CD14-positive monocyte (primary cell): ENCODE measurements around the gene ATL1. TPM values are rescaled to one million over a fixed set of nuclear protein-coding genes. Genes with fewer than 3 reads are reported as not detected.

Source experiments
- DNase-seq, 3 donors: peaks; one replicate each; pipeline ENCODE4 v3.0.0-alpha.2; 2011 to 2022
- H2AFZ ChIP-seq: 2 replicates; pipeline ENCODE4 v1.6.0; 2012; ENCODE audit warnings: mild to moderate bottlenecking, low read depth, low read length, inconsistent platforms; ENCODE audit not compliant: insufficient read depth, poor library complexity, severe bottlenecking
- H3K27ac ChIP-seq, 2 donors: 1 replicate in 1 of 2; 2 replicates in 1 of 2; pipeline ENCODE4 v1.5.1; 2012 to 2013; ENCODE audit warnings: low read length in 2 of 2, control low read depth in 1 of 2, inconsistent platforms in 1 of 2, low read depth in 1 of 2, mild to moderate bottlenecking in 1 of 2
- H3K27me3 ChIP-seq, 2 donors: one replicate each; pipeline versions ENCODE4 v1.6.0 to v1.6.1; 2011 to 2013; ENCODE audit warnings: low read length in 2 of 2; ENCODE audit not compliant: control insufficient read depth in 2 of 2, insufficient read depth in 2 of 2
- H3K36me3 ChIP-seq, 2 donors: replicated peaks in 1 of 2; 1 replicate in 1 of 2; 2 replicates in 1 of 2; pipeline versions ENCODE4 v1.5.1 to v1.6.1; 2012 to 2013; ENCODE audit warnings: low read length in 2 of 2, control low read depth in 1 of 2, inconsistent platforms in 1 of 2, mild to moderate bottlenecking in 1 of 2; ENCODE audit not compliant: insufficient read depth in 2 of 2, control insufficient read depth in 1 of 2
- H3K4me1 ChIP-seq, 2 donors: 1 replicate in 1 of 2; 2 replicates in 1 of 2; pipeline versions ENCODE4 v1.5.1 to v1.6.1; 2012 to 2013; ENCODE audit warnings: low read length in 2 of 2, control low read depth in 1 of 2, inconsistent platforms in 1 of 2, mild to moderate bottlenecking in 1 of 2, moderate library complexity in 1 of 2; ENCODE audit not compliant: insufficient read depth in 2 of 2, control insufficient read depth in 1 of 2
- H3K4me2 ChIP-seq: replicated peaks from 2 replicates; pipeline ENCODE3; 2012; ENCODE audit warnings: low read length, moderate library complexity, mild to moderate bottlenecking; ENCODE audit not compliant: poor library complexity, severe bottlenecking; ENCODE audit errors: extremely low read depth
- H3K4me3 ChIP-seq, 3 experiments: fragments of 200-600 bp in 1 of 3; sonication (generic) in 1 of 3; replicated peaks in 1 of 3; 1 replicate in 2 of 3; 2 replicates in 1 of 3; pipeline ENCODE4 v1.5.1; 2011 to 2013; ENCODE audit warnings: low read length in 3 of 3, mild to moderate bottlenecking in 3 of 3, control low read depth in 2 of 3, low read depth in 2 of 3, inconsistent platforms in 1 of 3, moderate library complexity in 1 of 3
- H3K79me2 ChIP-seq: 2 replicates; pipeline ENCODE4 v1.6.0; 2012; ENCODE audit warnings: mild to moderate bottlenecking, control low read depth, inconsistent platforms, low read length, moderate library complexity; ENCODE audit not compliant: insufficient read depth
- H3K9ac ChIP-seq: 2 replicates; pipeline ENCODE4 v1.6.0; 2017; ENCODE audit warnings: low read length, mild to moderate bottlenecking; ENCODE audit not compliant: insufficient read depth, poor library complexity, severe bottlenecking
- H3K9me3 ChIP-seq, 2 donors: replicated peaks in 1 of 2; 1 replicate in 1 of 2; 2 replicates in 1 of 2; pipeline versions ENCODE4 v1.5.1 to v1.6.1; 2012 to 2013; ENCODE audit warnings: low read length in 2 of 2, control low read depth in 1 of 2; ENCODE audit not compliant: control insufficient read depth in 1 of 2, insufficient read depth in 1 of 2
- H4K20me1 ChIP-seq: 2 replicates; pipeline ENCODE4 v1.6.0; 2012; ENCODE audit warnings: mild to moderate bottlenecking, low read length, control low read depth, moderate library complexity; ENCODE audit not compliant: insufficient read depth
- H3K27ac Mint-ChIP-seq, 7 donors: one replicate each; pipeline ENCODE4 v1.8.0; 2020; ENCODE audit warnings: mild to moderate bottlenecking in 7 of 7, mixed read lengths in 7 of 7, moderate library complexity in 6 of 7, inconsistent platforms in 2 of 7
- H3K27me3 Mint-ChIP-seq, 3 donors: one replicate each; pipeline ENCODE4 v1.8.0; 2021 to 2022; ENCODE audit warnings: low read depth in 3 of 3, mild to moderate bottlenecking in 3 of 3, mixed read lengths in 3 of 3, moderate library complexity in 3 of 3, inconsistent platforms in 1 of 3
- H3K36me3 Mint-ChIP-seq, 2 donors: one replicate each; pipeline ENCODE4 v1.8.0; 2020; ENCODE audit warnings: mixed read lengths in 2 of 2, inconsistent platforms in 1 of 2, mild to moderate bottlenecking in 1 of 2
- H3K4me1 Mint-ChIP-seq: one replicate; pipeline ENCODE4 v1.8.0; 2020; ENCODE audit warnings: mild to moderate bottlenecking, mixed read lengths
- H3K4me3 Mint-ChIP-seq, 2 donors: one replicate each; pipeline ENCODE4 v1.8.0; 2020; ENCODE audit warnings: mild to moderate bottlenecking in 2 of 2, mixed read lengths in 2 of 2, moderate library complexity in 1 of 2
- H3K9me3 Mint-ChIP-seq, 7 donors: one replicate each; pipeline ENCODE4 v1.8.0; 2020 to 2022; ENCODE audit warnings: mixed read lengths in 7 of 7, mild to moderate bottlenecking in 6 of 7, moderate library complexity in 6 of 7, inconsistent platforms in 2 of 7
- intact Hi-C, 2 donors: fragments of 100-400 bp; cut with micrococcal nuclease; formaldehyde crosslinking; loops; one replicate each; pipeline versions ENCODE4 v1.15.0 to v1.15.1; 2023
- polyA plus RNA-seq, 3 donors: library from polyadenylated mRNA; depleted of rRNA in 1 of 3; unstranded in 2 of 3; stranded (reverse) in 1 of 3; fragments of 300-500 nt in 2 of 3; fragments of >200 nt in 1 of 3; fragmentation: Illumina TruSeq in 2 of 3; gene quantifications; 1 replicate in 2 of 3; 2 replicates in 1 of 3; pipeline ENCODE4 v1.2.3, GENCODE V29; 2012 to 2021
- small RNA-seq: library from RNA; depleted of rRNA; stranded (forward); fragments of <200 nt; gene quantifications from one replicate; pipeline ENCODE3, GENCODE V24; 2012; ENCODE audit warnings: low read depth; ENCODE audit not compliant: insufficient read length
- TF ChIP-seq, protein P1 (sequence below): fragments of 200-600 bp; IDR thresholded peaks from one replicate; pipeline ENCODE4 v1.8.0; 2022; ENCODE audit warnings: antibody characterized with exemption, mild to moderate bottlenecking

Gene ATL1
- polyA plus RNA-seq, 3 donors, result 0.36 to 1.1 (median 0.99) TPM

DNA sequence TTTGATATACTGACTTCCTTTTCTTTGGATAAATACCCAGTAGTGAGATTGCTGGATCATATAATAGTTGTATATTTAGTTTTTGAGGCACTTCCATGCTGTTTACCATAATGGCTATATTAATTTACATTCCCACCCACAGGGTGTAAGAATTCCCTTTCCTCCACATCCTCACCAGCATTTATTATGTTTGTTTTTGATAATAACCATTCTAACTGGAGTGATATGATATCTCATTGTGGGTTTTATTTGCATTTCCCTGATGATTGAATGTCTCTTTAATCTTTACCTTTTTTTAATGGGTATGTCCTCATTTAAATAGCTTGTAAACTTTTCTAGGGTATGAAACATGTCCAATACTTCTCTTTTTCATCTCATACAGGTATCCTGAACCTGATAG is 119.7 kb downstream of the ATL1 start:
- intact Hi-C loops, result no loop called here
- TF ChIP-seq, protein P1, sequence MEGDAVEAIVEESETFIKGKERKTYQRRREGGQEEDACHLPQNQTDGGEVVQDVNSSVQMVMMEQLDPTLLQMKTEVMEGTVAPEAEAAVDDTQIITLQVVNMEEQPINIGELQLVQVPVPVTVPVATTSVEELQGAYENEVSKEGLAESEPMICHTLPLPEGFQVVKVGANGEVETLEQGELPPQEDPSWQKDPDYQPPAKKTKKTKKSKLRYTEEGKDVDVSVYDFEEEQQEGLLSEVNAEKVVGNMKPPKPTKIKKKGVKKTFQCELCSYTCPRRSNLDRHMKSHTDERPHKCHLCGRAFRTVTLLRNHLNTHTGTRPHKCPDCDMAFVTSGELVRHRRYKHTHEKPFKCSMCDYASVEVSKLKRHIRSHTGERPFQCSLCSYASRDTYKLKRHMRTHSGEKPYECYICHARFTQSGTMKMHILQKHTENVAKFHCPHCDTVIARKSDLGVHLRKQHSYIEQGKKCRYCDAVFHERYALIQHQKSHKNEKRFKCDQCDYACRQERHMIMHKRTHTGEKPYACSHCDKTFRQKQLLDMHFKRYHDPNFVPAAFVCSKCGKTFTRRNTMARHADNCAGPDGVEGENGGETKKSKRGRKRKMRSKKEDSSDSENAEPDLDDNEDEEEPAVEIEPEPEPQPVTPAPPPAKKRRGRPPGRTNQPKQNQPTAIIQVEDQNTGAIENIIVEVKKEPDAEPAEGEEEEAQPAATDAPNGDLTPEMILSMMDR, result no peak
- H3K4me1 Mint-ChIP-seq, result peaks cover 19% of the 10 kb centered on the region

More for the DNA sequence above, 119.7 kb downstream of the ATL1 start:
- Mint-ChIP-seq H3K36me3 (no peaks in the 10 kb centered on the region), H3K27me3 (peaks cover 0 to 2% (median 2%) of the 10 kb centered on the region in 3 donors), H3K27ac (no peak overlapping the region), H3K9me3 (peaks cover 0 to 4% (median 2%) of the 10 kb centered on the region in 7 donors), H3K4me3 (no peak overlapping the region)
- no peaks in the 10 kb centered on the region for H4K20me1 ChIP-seq
- no peak overlapping the region for H3K9ac ChIP-seq
- peaks cover 20 to 25% of the 10 kb centered on the region in 2 donors for H3K4me1 ChIP-seq
- H3K4me2 ChIP-seq, result no peak overlapping the region
- H2AFZ ChIP-seq, result no peak overlapping the region
- H3K4me3 ChIP-seq, result no peak overlapping the region
- no peaks in the 10 kb centered on the region for H3K36me3 ChIP-seq
- no peaks in the 10 kb centered on the region for H3K9me3 ChIP-seq
- no peak overlapping the region for H3K27ac ChIP-seq
- H3K79me2 ChIP-seq, result no peaks in the 10 kb centered on the region
- H3K27me3 ChIP-seq, result no peaks in the 10 kb centered on the region
- DNase-seq, result no peak

Small RNAs within 50 kb of the gene (small RNA-seq; reads per million reads assigned to genes)
- gene RN7SL452P, result not detected
- gene SNRPGP1, result not detected

Other genes with a start within 250 kb of the ATL1 start
- gene L2HGDH, start 247.9 kb upstream of the ATL1 start, polyA plus RNA-seq, result under 1 TPM; 0.11 to 0.86 (median 0.48) TPM
- gene DMAC2L, start 247.8 kb upstream of the ATL1 start, polyA plus RNA-seq, result 10 to 100 TPM; 13.4 to 17.3 (median 16.4) TPM
- gene CDKL1, start 163.3 kb upstream of the ATL1 start, polyA plus RNA-seq, result 1 to 10 TPM; 1.2 to 2.5 (median 1.3) TPM
- gene MAP4K5, start 27.6 kb upstream of the ATL1 start, polyA plus RNA-seq, result 1 to 10 TPM; 5.0 to 9.1 (median 7.7) TPM
- gene SAV1, start 108.2 kb downstream of the ATL1 start, polyA plus RNA-seq, result 1 to 10 TPM; 1.8 to 5.1 (median 4.8) TPM